22Rv1 (cell line): ENCODE data around the gene ARHGAP26.

Experiments used
- ZFX ChIP-seq: fragments of 450-650 bp; IDR thresholded peaks from 2 replicates; pipeline ENCODE4 v1.6.1; 2017; ENCODE audit warnings: antibody characterized with exemption, borderline replicate concordance
- TF ChIP-seq, protein P1 (sequence below): fragments of 450-650 bp; IDR thresholded peaks from 2 replicates; pipeline ENCODE4 v1.5.1; 2017; ENCODE audit warnings: mild to moderate bottlenecking

DNA sequence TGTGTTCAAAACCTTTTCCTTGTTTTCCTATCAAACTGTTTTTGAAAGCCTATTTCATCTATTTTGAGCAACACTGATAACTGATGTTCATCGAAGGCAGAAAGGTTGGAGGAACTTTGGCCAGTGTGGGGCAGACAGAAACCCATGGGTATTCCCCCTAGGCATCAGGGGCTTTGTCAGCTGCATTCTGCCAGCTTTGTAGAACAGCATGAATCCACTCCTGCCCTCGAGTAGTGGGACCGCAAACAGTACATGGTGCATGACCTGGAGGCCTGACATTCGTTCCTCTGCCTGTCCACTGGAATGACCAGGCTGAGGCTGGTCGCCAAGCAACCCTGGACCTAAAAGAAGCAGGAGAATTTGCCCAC is 22.7 kb downstream of the ARHGAP26 start:
- TF ChIP-seq, protein P1, sequence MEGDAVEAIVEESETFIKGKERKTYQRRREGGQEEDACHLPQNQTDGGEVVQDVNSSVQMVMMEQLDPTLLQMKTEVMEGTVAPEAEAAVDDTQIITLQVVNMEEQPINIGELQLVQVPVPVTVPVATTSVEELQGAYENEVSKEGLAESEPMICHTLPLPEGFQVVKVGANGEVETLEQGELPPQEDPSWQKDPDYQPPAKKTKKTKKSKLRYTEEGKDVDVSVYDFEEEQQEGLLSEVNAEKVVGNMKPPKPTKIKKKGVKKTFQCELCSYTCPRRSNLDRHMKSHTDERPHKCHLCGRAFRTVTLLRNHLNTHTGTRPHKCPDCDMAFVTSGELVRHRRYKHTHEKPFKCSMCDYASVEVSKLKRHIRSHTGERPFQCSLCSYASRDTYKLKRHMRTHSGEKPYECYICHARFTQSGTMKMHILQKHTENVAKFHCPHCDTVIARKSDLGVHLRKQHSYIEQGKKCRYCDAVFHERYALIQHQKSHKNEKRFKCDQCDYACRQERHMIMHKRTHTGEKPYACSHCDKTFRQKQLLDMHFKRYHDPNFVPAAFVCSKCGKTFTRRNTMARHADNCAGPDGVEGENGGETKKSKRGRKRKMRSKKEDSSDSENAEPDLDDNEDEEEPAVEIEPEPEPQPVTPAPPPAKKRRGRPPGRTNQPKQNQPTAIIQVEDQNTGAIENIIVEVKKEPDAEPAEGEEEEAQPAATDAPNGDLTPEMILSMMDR, result no peak
- TF ChIP-seq ZFX, result no peak
